ENCODE results near the gene UBP1. TPM values are rescaled to one million over a fixed set of nuclear protein-coding genes. Genes with fewer than 3 reads are reported as not detected.

Gene UBP1
- total and polyA plus RNA-seq, 2 experiments from 2014 or later, result 33.5 to 50.3 TPM

- Histone ChIP-seq H2AFZ (no peak overlapping the region), H3K9me2 (replicated peaks; ENCODE audit: insufficient read depth) (no peaks in the 10 kb centered on the region), H3K4me2 (no peak overlapping the region), H3K27me3 (no peaks in the 10 kb centered on the region), H4K20me1 (ENCODE audit: insufficient read depth, poor library complexity, severe bottlenecking) (no peaks in the 10 kb centered on the region), H3K4me1 (ENCODE audit: insufficient read depth) (no peaks in the 10 kb centered on the region), H3K36me3 (replicated peaks; ENCODE audit: insufficient read depth, low read depth) (no peaks in the 10 kb centered on the region), H3K27ac (no peak overlapping the region), H3K9me3 (ENCODE audit: low read depth) (no peaks in the 10 kb centered on the region), H3K79me2 (no peaks in the 10 kb centered on the region), H3K4me3 (no peak overlapping the region)
- no peak for DNase-seq (ENCODE audit: low spot score)
- no peak for TF ChIP-seq CTCF (IDR thresholded peaks at IDR 0.05; ENCODE audit: poor library complexity)
- TF ChIP-seq EZH2phosphoT487 (IDR thresholded peaks at IDR 0.05; ENCODE audit: low read depth, severe bottlenecking, unreplicated experiment), result no peak
- TF ChIP-seq EZH2 (IDR thresholded peaks at IDR 0.05; ENCODE audit: borderline replicate concordance), result no peak
- 91% methylated on average over 3 of the region's 3 CpGs for WGBS (ENCODE audit: low lambda C conversion rate, missing lambda C conversion rate)
Measured at GRCh38 chr3:33377931-33378330, 62.3 kb downstream of the UBP1 start.

- TF ChIP-seq EZH2phosphoT487 (IDR thresholded peaks at IDR 0.05; ENCODE audit: low read depth, severe bottlenecking, unreplicated experiment), result no peak
- no peak for TF ChIP-seq EZH2 (IDR thresholded peaks at IDR 0.05; ENCODE audit: borderline replicate concordance)
- no peak for TF ChIP-seq CTCF (IDR thresholded peaks at IDR 0.05; ENCODE audit: poor library complexity)
- no peak overlapping the region for H2AFZ ChIP-seq
- no peaks in the 10 kb centered on the region for H3K27me3 ChIP-seq
- no peak for DNase-seq (ENCODE audit: low spot score)
- H3K36me3 ChIP-seq (replicated peaks; ENCODE audit: insufficient read depth, low read depth), result no peaks in the 10 kb centered on the region
- H4K20me1 ChIP-seq (ENCODE audit: insufficient read depth, poor library complexity, severe bottlenecking), result no peaks in the 10 kb centered on the region
- no peaks in the 10 kb centered on the region for H3K4me1 ChIP-seq (ENCODE audit: insufficient read depth)
- H3K4me2 ChIP-seq, result no peak overlapping the region
- H3K27ac ChIP-seq, result no peak overlapping the region
- WGBS (ENCODE audit: low lambda C conversion rate, missing lambda C conversion rate), result 94% methylated on average over 3 of the region's 3 CpGs
- no peaks in the 10 kb centered on the region for H3K9me2 ChIP-seq (replicated peaks; ENCODE audit: insufficient read depth)
- no peaks in the 10 kb centered on the region for H3K9me3 ChIP-seq (ENCODE audit: low read depth)
- H3K79me2 ChIP-seq, result no peaks in the 10 kb centered on the region
- H3K4me3 ChIP-seq, result no peak overlapping the region
Measured at GRCh38 chr3:33377489-33377888, 62.7 kb downstream of the UBP1 start.

GRCh38 chr3:33373082-33373437 is 67.1 kb downstream of the UBP1 start:
- Histone ChIP-seq H2AFZ (no peak overlapping the region), H3K4me1 (ENCODE audit: insufficient read depth) (no peaks in the 10 kb centered on the region), H3K9me2 (replicated peaks; ENCODE audit: insufficient read depth) (no peaks in the 10 kb centered on the region), H3K27me3 (no peaks in the 10 kb centered on the region), H3K36me3 (replicated peaks; ENCODE audit: insufficient read depth, low read depth) (no peaks in the 10 kb centered on the region), H3K4me3 (no peak overlapping the region), H3K4me2 (no peak overlapping the region), H4K20me1 (ENCODE audit: insufficient read depth, poor library complexity, severe bottlenecking) (no peaks in the 10 kb centered on the region), H3K79me2 (no peaks in the 10 kb centered on the region), H3K9me3 (ENCODE audit: low read depth) (no peaks in the 10 kb centered on the region), H3K27ac (no peak overlapping the region)
- no peak for DNase-seq (ENCODE audit: low spot score)
- TF ChIP-seq CTCF (IDR thresholded peaks at IDR 0.05; ENCODE audit: poor library complexity), result no peak
- no peak for TF ChIP-seq EZH2phosphoT487 (IDR thresholded peaks at IDR 0.05; ENCODE audit: low read depth, severe bottlenecking, unreplicated experiment)
- no peak for TF ChIP-seq EZH2 (IDR thresholded peaks at IDR 0.05; ENCODE audit: borderline replicate concordance)
- WGBS (ENCODE audit: low lambda C conversion rate, missing lambda C conversion rate), result 63% methylated on average over 6 of the region's 6 CpGs

Data from hepatocyte (in vitro differentiated cells).